Neuronal stem cell (in vitro differentiated cells): ENCODE data around the gene TADA1.

ENCODE experiments used
- DNase-seq: peaks from one replicate; pipeline ENCODE4 v3.0.0-alpha.2; 2013; ENCODE audit warnings: low spot score
- H2AFZ ChIP-seq: one replicate; pipeline ENCODE4 v1.6.1; 2013; ENCODE audit warnings: mild to moderate bottlenecking, low read length, inconsistent platforms
- H2AK5ac ChIP-seq: 2 replicates; pipeline ENCODE4 v1.6.1; 2013; ENCODE audit warnings: low read depth, mild to moderate bottlenecking, inconsistent platforms, low read length, moderate library complexity, mixed read lengths
- H2BK120ac ChIP-seq: 2 replicates; pipeline ENCODE4 v1.6.1; 2013; ENCODE audit warnings: low read depth, mild to moderate bottlenecking, inconsistent platforms, low read length, moderate library complexity, mixed read lengths
- H2BK12ac ChIP-seq: one replicate; pipeline ENCODE4 v1.6.1; 2013; ENCODE audit warnings: low read length, inconsistent platforms
- H2BK15ac ChIP-seq: 2 replicates; pipeline ENCODE4 v1.6.1; 2013; ENCODE audit warnings: mild to moderate bottlenecking, low read length, inconsistent platforms, mixed read lengths
- H2BK5ac ChIP-seq: one replicate; pipeline ENCODE4 v1.6.1; 2013; ENCODE audit warnings: inconsistent platforms, mild to moderate bottlenecking, low read length, moderate library complexity
- H3K14ac ChIP-seq: one replicate; pipeline ENCODE4 v1.6.1; 2013; ENCODE audit warnings: low read length, inconsistent platforms
- H3K18ac ChIP-seq: 2 replicates; pipeline ENCODE4 v1.6.1; 2013; ENCODE audit warnings: low read length, inconsistent platforms
- H3K23ac ChIP-seq: 2 replicates; pipeline ENCODE4 v1.6.1; 2013; ENCODE audit warnings: low read depth, mild to moderate bottlenecking, mixed read lengths, low read length, inconsistent platforms; ENCODE audit not compliant: poor library complexity
- H3K27ac ChIP-seq: replicated peaks from 3 replicates; pipeline ENCODE4 v1.5.1; 2013; ENCODE audit warnings: low read length, inconsistent platforms
- H3K27me3 ChIP-seq, 3 experiments: 2 replicates each; pipeline ENCODE4 v1.6.1; 2013; ENCODE audit warnings: low read length in 3 of 3, mild to moderate bottlenecking in 2 of 3, inconsistent platforms in 1 of 3, low read depth in 1 of 3, mixed read lengths in 1 of 3, moderate library complexity in 1 of 3; ENCODE audit not compliant: control insufficient read depth in 3 of 3, insufficient read depth in 3 of 3
- H3K36me3 ChIP-seq, 2 donors: replicated peaks in 1 of 2; 2 replicates each; pipeline ENCODE4 v1.6.1; 2013; ENCODE audit warnings: low read length in 2 of 2; ENCODE audit not compliant: control insufficient read depth in 2 of 2, insufficient read depth in 2 of 2
- H3K4ac ChIP-seq: 2 replicates; pipeline ENCODE4 v1.6.1; 2013; ENCODE audit warnings: inconsistent platforms, mild to moderate bottlenecking, low read length, moderate library complexity
- H3K4me1 ChIP-seq, 2 donors: 1 replicate in 1 of 2; 2 replicates in 1 of 2; pipeline ENCODE4 v1.6.1; 2013; ENCODE audit warnings: low read length in 2 of 2, low read depth in 1 of 2; ENCODE audit not compliant: control insufficient read depth in 2 of 2, insufficient read depth in 1 of 2
- H3K4me2 ChIP-seq: one replicate; pipeline ENCODE4 v1.6.1; 2013; ENCODE audit warnings: mild to moderate bottlenecking, low read length, inconsistent platforms; ENCODE audit not compliant: insufficient read depth, poor library complexity, severe bottlenecking
- H3K4me3 ChIP-seq, 2 donors: 2 replicates each; pipeline ENCODE4 v1.5.1; 2013; ENCODE audit warnings: low read length in 2 of 2, mild to moderate bottlenecking in 2 of 2, inconsistent platforms in 1 of 2, moderate library complexity in 1 of 2
- H3K79me1 ChIP-seq: one replicate; pipeline ENCODE4 v1.6.1; 2013; ENCODE audit warnings: low read depth, mild to moderate bottlenecking, inconsistent platforms, low read length, moderate library complexity
- H3K9ac ChIP-seq: one replicate; pipeline ENCODE4 v1.6.1; 2013; ENCODE audit warnings: mild to moderate bottlenecking, low read depth, low read length, inconsistent platforms; ENCODE audit not compliant: poor library complexity
- H3K9me3 ChIP-seq, 2 donors: replicated peaks in 1 of 2; 2 replicates each; pipeline versions ENCODE3 to v1.6.1; 2013; ENCODE audit warnings: low read length in 2 of 2, mild to moderate bottlenecking in 2 of 2, inconsistent platforms in 1 of 2, low read depth in 1 of 2, mixed read lengths in 1 of 2, moderate library complexity in 1 of 2; ENCODE audit not compliant: control insufficient read depth in 2 of 2, insufficient read depth in 1 of 2
- H4K8ac ChIP-seq: one replicate; pipeline ENCODE4 v1.6.1; 2013; ENCODE audit warnings: low read depth, mild to moderate bottlenecking, inconsistent platforms, low read length, moderate library complexity
- H4K91ac ChIP-seq: one replicate; pipeline ENCODE4 v1.6.1; 2013; ENCODE audit warnings: low read length, low read depth, mild to moderate bottlenecking, inconsistent platforms; ENCODE audit not compliant: poor library complexity
- WGBS, 2 donors: extraction: QIAGEN DNeasy Blood & Tissue Kit; methylation state at CpG; one replicate each; pipeline ENCODE4 v1.1.7; 2013; ENCODE audit warnings: missing lambda C conversion rate in 2 of 2, mixed read lengths in 1 of 2; ENCODE audit not compliant: insufficient read length in 2 of 2, insufficient replicate concordance in 1 of 2; ENCODE audit errors: extremely low coverage in 2 of 2; 5-methylcytosine and 5-hydroxymethylcytosine counted together

The TADA1 gene

DNA sequence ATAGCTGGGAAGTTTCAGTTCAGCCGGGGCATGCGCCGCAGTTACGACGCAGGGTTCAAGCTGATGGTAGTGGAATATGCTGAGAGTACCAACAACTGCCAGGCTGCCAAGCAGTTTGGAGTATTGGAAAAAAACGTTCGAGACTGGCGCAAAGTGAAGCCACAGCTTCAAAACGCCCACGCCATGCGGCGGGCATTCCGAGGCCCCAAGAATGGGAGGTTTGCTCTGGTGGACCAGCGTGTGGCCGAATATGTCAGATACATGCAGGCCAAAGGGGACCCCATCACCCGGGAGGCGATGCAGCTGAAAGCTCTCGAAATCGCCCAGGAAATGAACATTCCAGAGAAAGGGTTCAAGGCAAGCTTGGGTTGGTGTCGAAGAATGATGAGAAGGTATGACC lies 26.9 kb downstream of the TADA1 start:
- H2BK120ac ChIP-seq, result no peak overlapping the region

DNA sequence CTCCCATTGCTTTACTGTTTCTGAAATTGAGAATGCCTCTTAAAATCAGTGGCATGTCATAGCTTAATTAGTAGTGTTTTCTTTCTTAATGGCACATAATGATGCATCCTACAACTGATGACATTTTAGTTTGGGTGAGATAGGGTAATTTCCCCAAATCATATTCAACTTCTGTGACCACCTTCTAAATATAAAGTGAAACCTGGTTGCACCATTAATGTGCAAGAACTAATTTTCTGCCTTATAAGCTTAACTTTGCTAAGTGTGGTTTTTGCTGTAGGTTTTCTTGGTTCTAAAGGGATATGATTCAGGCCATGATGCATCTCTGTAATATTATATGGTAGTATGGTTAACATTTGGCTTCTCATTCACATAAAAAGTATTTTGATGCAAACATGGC lies 27.9 kb downstream of the TADA1 start:
- Histone ChIP-seq H3K9me3 (no peaks in the 10 kb centered on the region), H3K18ac (no peak overlapping the region), H3K36me3 (peaks cover 63 to 100% of the 10 kb centered on the region in 2 donors)

More for the DNA sequence above, 26.9 kb downstream of the TADA1 start:
- Histone ChIP-seq H3K9me3 (no peaks in the 10 kb centered on the region), H3K23ac (no peak overlapping the region), H2BK15ac (no peak overlapping the region), H3K18ac (no peak overlapping the region), H3K4me2 (no peak overlapping the region), H4K91ac (no peak overlapping the region), H3K9ac (no peak overlapping the region), H2BK5ac (no peak overlapping the region), H2BK12ac (no peak overlapping the region), H3K36me3 (peaks cover 63 to 100% of the 10 kb centered on the region in 2 donors), H2AFZ (no peak overlapping the region), H3K27ac (no peak overlapping the region), H3K4me1 (peaks cover 0 to 5% of the 10 kb centered on the region in 2 donors), H3K14ac (no peak overlapping the region), H3K79me1 (peaks cover 9% of the 10 kb centered on the region), H3K27me3 (no peaks in the 10 kb centered on the region), H3K4me3 (peak overlapping the region in 1 of 2 donors; percentile 28), H2AK5ac (no peak overlapping the region), H4K8ac (no peak overlapping the region), H3K4ac (no peak overlapping the region)
- DNase-seq, result no peak
- no CpG with 5 or more reads among the region's 20 CpGs for WGBS, 2 donors

DNA sequence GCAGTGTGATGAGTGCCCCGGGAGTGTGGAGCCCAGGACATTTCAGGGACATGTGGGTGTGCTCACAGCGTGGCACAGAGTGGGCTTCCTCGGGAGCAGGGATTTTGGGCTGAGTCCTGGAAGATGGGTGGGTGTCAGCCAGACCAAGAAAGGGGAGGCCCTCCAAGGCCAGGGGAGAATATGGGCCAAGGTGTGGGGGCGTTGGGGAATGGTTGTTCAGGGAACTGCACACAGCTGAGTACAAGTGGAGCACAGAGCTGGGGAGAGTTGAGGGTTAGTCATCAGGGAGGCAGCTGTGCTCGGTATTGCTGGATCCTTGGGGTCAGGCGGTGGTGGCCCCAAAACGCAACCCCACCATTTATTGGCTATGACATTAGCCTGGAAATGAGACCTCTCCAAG lies 31.3 kb downstream of the TADA1 start:
- Histone ChIP-seq H2AK5ac (no peak overlapping the region), H3K18ac (no peak overlapping the region), H2BK15ac (no peak overlapping the region), H3K27me3 (no peaks in the 10 kb centered on the region), H3K4me2 (no peak overlapping the region), H2BK12ac (no peak overlapping the region), H3K4me1 (peaks cover 6 to 11% of the 10 kb centered on the region in 2 donors), H4K91ac (no peak overlapping the region), H3K36me3 (peaks cover 66 to 96% of the 10 kb centered on the region in 2 donors), H2AFZ (no peak overlapping the region), H3K9ac (no peak overlapping the region), H3K9me3 (no peaks in the 10 kb centered on the region), H3K4me3 (no peak overlapping the region), H3K23ac (no peak overlapping the region), H3K27ac (no peak overlapping the region), H3K14ac (no peak overlapping the region), H3K79me1 (peaks cover 12% of the 10 kb centered on the region), H2BK5ac (no peak overlapping the region), H4K8ac (no peak overlapping the region), H3K4ac (no peak overlapping the region), H2BK120ac (no peak overlapping the region)
- WGBS, 2 donors, result no CpG with 5 or more reads among the region's 7 CpGs
- DNase-seq, result no peak

More for the DNA sequence above, 27.9 kb downstream of the TADA1 start:
- Histone ChIP-seq H3K79me1 (peaks cover 9% of the 10 kb centered on the region), H2AK5ac (no peak overlapping the region), H3K27ac (no peak overlapping the region), H3K27me3 (no peaks in the 10 kb centered on the region), H2BK12ac (no peak overlapping the region), H2BK15ac (no peak overlapping the region), H3K4me1 (peaks cover 0 to 5% of the 10 kb centered on the region in 2 donors), H4K8ac (no peak overlapping the region), H2BK120ac (no peak overlapping the region), H3K4ac (no peak overlapping the region), H3K4me2 (no peak overlapping the region), H2BK5ac (no peak overlapping the region), H4K91ac (no peak overlapping the region), H3K14ac (no peak overlapping the region), H3K23ac (no peak overlapping the region), H2AFZ (no peak overlapping the region), H3K4me3 (no peak overlapping the region), H3K9ac (no peak overlapping the region)
- DNase-seq, result no peak

DNA sequence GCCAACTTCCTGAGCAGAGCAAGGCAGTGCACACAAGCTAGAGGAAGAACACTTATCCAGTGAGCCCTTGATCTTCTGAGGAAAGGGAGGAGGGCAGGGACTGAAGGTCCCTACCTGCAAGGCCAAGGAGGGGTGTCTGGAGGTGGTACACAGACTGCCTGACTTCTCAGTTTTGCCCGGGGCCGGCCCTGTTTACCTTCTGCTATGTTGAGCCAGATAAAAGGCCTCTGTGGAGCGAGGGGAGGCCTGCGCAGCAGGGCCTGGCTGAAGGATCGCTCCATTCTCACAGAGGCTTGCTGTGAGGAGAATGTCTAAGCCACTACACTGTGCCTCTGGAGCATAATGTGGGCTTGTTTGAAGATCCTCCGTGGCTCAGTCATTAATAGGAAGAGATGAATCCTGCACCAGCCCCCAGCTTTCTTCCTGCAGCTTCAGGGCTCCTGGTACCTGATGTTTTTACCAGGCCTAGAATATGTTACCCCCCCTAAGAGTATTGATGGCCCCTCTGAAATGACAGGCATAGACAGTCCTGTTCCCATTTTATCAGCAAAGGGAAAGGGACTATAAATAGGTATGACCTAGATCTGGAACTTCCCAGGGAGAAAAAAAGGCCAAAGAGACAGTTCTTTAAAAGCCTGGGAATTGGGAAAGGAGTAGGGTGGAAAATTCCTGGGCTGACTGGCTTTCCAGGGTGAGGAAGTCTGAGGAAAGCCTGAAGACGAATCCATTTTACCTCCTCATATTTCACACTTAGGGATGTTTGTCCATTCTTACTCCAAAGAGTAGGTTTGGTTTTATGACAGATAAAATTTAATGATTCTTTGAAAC lies 32.1 kb downstream of the TADA1 start:
- peaks cover 58 to 88% of the 10 kb centered on the region in 2 donors for H3K36me3 ChIP-seq

More for the DNA sequence above, 32.1 kb downstream of the TADA1 start:
- WGBS, 2 donors, result no CpG with 5 or more reads among the region's 7 CpGs
- DNase-seq, result no peak
- Histone ChIP-seq H3K4ac (no peak overlapping the region), H4K91ac (no peak overlapping the region), H2AK5ac (no peak overlapping the region), H2BK120ac (no peak overlapping the region), H2BK15ac (no peak overlapping the region), H3K27me3 (no peaks in the 10 kb centered on the region), H3K27ac (no peak overlapping the region), H2BK12ac (no peak overlapping the region), H2BK5ac (no peak overlapping the region), H3K79me1 (peaks cover 12% of the 10 kb centered on the region), H3K4me1 (peaks cover 6 to 11% of the 10 kb centered on the region in 2 donors), H3K4me2 (no peak overlapping the region), H3K4me3 (no peak overlapping the region), H3K9me3 (no peaks in the 10 kb centered on the region), H3K9ac (no peak overlapping the region), H3K23ac (no peak overlapping the region), H3K18ac (no peak overlapping the region), H4K8ac (no peak overlapping the region), H3K14ac (no peak overlapping the region), H2AFZ (no peak overlapping the region)
